Measurements from ENCODE around the gene NPM1. TPM values are rescaled to one million over a fixed set of nuclear protein-coding genes. Genes with fewer than 3 reads are reported as not detected.

Gene NPM1
- total RNA-seq, 2 donors from 2014 or later = 407 to 440 TPM

DNA sequence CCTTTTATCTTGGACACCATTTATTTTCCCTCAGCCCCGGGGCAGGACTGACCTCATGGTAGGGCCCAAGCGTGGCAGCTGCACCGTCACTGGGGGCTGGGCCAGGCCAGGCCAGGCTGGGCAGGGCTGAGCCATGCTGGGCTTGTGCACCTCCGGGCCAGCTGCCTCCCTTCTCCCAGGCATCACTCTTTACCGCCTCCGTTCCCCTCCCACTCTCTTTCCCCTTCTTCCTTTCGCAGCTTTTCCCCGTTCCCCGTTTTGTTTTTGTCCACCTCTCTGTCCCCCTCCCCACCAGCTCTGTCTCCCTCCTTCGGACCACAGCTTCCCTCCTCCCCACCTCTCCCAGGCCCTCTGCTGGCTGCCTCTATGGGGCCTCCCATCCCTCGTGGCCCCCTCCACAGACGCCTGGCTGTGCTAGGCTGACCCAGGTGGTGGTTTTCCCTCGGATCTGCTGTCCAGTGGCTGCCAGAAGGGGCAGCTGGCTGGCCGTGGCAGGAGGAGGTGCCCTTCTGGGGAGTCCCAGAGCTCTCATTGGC lies 49.7 kb downstream of the NPM1 start:
- DNase-seq (no peak), ATAC-seq (no peak)

DNA sequence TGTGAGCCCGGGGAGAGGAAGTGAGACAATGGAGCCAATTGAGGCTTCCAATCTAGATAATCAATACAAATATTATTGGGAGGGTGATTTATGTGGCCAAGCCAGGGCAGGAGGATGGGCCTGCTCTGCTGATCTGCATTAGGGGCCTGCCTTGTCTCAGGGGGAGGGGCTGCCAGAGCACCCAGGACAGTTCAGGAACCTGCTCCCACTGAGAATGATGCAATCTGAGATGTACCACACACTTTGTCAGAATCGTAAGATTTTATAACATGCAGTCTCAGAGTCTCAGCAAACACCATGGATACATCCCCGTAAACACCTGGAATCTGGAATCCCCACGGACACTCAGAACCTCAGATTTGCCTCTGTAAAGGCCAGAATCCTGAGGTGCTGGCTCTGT lies 51.1 kb downstream of the NPM1 start:
- no peak for DNase-seq
- intact Hi-C loops (cut with DNase I, micrococcal nuclease) = no loop called here
- no peak for ATAC-seq

More for the DNA sequence above, 49.7 kb downstream of the NPM1 start:
- intact Hi-C loops (cut with DNase I, micrococcal nuclease) = no loop called here

DNA sequence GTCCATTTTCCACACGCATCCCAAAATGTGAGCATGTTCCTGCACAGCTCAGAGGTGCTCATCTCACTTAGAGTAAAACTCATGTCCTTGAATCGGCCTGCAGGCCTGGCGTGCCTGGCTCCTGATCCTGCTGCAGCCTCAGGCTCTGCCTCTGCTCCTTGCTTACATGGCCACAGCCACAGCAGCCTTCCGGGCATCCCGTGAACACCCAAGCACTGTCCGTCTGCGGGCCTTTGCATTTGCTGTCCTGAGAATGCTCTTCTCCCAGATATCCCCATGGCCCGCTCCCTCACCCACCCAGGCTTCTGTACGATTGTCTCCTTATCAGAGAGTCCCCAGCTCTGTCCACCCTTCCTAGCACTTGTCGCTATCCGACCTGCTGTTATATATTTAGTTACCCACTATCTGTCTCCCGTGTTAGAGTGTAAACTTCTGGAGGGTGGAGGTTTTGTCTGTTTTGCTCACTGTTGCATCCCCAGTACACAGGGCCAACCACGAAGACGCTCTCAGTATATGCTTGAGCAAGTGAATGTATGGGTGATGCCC lies 53.7 kb downstream of the NPM1 start:
- ATAC-seq = no peak
- DNase-seq = no peak
- intact Hi-C loops (cut with DNase I, micrococcal nuclease) = no loop called here

DNA sequence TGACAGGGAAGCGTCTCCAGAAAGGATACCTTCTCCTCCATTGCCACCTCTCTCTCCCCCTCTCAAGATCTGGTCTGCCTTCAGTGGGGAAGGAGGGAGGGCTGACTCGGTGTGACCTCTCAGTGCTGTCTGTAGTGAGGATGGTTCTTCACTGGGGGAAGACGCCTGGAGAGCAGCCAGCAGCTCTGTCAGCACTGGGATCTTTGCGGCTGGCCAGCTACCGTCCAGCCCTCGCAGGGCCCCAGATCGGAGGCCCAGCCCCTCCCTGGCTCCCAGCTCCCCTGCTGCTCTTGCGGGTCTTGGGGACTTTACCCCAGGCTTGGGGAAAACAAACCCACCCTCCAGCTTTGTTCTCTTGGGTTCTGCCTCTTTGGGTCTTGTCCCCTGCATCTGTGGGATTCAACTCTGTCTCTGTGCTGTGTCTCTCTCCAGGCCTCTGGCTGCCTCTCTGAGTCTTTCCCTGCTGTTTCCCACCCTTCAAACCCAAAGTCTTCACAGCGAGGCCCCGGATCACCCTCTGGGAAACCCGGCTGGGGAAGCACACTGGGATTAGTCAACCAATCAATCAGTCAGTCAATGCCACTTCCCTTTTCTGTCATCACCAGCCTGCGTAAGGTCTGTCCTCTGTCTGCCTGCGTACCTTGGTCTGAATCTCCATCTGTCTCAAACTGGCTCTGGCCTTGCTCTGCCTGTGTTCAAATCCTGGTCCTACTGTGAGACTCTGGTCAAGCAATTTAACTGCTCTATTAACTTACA lies 54.8 kb downstream of the NPM1 start:
- no peak for DNase-seq
- ATAC-seq = no peak
- intact Hi-C loops (cut with DNase I, micrococcal nuclease) = no loop called here

DNA sequence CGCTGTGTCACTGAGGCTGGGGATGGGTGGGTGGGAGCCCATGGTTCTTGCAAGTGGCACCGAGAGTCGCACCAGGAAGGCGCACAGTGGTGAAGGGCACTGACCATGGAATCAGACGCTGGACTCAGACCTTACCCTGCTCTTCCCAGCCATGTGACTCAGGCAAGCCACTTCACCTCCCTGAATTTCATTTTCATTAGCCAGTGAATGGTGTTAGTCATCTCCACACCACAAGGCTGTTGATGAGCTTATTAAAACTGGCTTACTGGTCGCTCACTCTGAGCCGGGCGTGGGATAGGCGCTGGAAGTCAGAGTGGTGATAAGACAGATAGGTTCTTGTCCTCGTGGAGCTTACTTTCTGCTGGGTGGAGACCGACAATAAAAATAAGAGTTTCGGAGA lies 56.9 kb downstream of the NPM1 start:
- no peak for ATAC-seq
- no peak for DNase-seq
- intact Hi-C loops (cut with DNase I, micrococcal nuclease) = no loop called here

DNA sequence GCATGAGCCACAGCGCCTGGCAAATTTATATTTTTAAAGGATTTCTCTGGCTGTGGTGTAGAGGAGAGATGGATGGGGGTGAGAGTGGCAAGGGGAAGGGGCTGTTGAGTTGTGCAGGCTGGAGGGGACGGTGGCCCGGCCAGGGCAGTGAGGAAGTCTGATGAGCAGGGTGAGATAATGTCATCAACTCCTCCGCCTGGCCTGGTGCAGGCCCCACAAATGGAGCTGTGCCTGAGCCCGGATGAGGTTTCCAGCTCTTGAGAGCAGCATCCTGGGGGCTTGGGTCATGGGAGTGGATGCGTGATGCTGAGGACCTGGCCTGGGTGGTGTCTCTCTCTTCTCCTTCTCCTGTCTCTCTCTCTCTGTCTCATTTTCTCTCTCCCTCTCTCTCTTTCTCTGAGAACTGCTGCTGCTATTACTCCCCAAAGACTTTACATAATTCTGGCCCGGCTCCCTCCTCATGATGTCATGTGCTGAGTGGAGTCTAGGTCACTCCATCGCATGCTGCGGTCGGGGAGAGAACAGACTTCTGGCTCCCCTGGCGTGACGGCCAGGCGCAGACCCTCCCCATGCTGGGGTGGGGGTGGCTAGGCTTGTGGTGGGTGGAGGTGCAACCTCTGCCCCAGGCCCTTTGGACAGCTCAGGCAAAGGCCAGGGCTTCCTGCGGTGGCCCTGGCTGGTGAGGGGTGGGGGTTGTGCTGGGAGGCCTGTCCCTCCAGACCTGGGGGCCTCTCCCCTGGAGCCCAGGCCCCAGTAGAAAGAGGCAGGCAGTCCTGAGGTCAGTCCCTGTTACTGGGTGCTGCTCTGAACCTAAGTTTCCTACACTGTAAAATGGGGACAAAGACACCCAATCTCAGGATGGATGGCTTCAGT lies 58.2 kb downstream of the NPM1 start:
- no peak for DNase-seq
- no peak for ATAC-seq
- intact Hi-C loops (cut with DNase I, micrococcal nuclease) = no loop called here

DNA sequence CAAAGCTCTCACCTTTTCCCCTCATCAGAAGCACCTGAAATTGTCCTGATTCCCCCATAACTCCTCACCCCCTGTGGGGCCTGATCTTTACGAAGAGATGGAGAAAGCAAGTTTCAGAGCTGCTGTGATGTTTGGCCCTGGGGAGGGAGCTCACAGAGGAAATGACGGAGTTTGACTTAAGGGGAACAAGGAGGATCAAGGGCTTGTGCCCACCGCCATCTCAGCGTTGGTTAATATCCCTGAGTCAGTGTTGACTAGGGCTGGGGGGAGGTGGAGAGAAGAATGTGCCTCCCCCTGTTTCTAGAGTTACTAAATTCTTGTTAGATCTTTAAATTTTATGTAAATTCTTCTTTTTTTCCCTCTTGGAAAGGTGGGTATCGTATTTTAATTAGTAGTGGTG lies 59.6 kb downstream of the NPM1 start:
- intact Hi-C loops (cut with DNase I, micrococcal nuclease) = no loop called here
- ATAC-seq (no peak), DNase-seq (no peak)

DNA sequence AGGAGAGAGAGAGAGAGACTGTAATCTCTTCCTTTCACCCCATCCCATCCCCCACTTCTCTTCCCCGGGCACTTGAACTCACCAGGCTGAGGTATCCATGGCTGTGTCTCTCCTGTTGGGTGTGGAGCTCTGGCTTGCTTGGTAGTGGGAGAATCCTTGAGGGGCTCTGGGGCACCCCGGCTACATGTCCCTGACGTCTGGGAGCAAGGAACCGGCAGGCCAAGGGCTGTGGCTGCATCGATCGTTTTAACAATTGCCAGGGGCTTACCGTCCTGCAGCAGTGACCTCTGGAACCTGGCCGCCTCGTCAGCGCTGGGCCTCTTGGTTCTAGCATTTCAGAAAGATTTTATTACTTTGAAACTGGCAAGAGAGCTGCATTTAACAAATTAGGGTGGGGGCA lies 61.8 kb downstream of the NPM1 start:
- DNase-seq (no peak), ATAC-seq (no peak)
- intact Hi-C loops (cut with DNase I, micrococcal nuclease) = no loop called here

DNA sequence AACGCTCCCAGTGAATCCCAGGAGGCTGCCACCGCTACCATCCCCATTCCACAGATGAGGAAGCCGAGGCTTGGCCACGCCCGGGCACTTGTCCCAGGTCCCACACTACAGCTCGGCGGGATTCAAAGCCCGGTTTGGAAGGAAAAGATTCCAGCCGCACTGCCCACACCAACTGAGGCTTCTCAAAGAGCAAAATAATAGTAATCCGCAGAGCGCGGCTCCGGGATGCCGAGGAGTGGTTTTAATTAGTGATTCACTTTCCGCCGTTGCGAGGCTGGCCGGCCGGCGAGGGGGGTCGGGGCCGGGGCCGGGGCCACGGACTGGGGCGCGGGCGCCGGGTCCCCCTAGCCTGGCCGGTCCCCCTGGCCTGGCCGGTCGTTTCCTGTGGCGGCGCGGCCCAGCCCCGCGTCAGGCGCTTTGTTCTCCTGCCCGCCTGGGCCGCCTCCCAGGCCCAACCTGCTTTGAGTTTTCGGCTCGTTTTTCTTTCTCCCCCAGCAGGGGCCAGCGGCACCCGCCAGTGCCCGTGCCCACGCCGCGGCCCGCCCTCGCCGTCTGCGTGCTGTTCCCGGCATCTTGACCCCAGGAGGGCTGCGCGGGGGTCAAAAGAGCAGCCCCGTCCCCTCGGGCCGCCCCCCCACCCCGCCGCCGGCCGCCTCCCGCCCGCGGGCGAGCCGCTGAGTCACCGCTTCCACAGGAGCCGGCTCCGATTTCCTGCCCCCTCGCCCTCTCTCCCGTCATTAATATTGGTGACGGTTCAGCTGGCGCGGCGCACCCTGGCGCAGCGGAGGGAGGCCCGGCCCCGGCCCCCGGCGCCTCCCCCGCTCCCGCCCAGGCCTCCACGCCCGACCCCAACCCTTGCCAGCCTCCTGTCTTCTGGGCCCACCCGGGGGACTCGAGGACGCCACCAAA lies 63.0 kb downstream of the NPM1 start:
- ATAC-seq (peak; percentile 33), DNase-seq (peak; percentile 37 to 40)
- intact Hi-C loops (cut with DNase I, micrococcal nuclease) = no loop called here

DNA sequence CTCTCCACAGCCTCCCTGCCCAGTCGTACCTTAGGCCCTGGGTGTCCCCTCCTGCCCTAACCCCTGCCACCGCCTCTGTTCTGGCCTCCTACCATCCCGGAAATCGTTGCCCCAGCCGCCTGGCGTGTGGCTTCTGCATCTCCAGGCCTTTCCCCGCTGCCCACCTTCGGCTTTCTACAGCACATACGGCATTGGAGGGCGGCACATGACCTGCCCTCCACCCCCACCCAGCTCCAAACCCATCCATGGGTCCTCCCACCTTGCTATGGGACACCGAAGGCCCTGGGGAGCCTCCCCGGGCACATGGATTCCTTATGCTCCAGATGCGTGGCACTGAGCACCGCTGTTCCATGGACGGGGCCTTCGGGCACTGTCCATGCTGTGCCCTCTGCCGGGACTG lies 63.8 kb downstream of the NPM1 start:
- intact Hi-C loops (cut with DNase I, micrococcal nuclease) = no loop called here
- DNase-seq (no peak), ATAC-seq (no peak)

DNA sequence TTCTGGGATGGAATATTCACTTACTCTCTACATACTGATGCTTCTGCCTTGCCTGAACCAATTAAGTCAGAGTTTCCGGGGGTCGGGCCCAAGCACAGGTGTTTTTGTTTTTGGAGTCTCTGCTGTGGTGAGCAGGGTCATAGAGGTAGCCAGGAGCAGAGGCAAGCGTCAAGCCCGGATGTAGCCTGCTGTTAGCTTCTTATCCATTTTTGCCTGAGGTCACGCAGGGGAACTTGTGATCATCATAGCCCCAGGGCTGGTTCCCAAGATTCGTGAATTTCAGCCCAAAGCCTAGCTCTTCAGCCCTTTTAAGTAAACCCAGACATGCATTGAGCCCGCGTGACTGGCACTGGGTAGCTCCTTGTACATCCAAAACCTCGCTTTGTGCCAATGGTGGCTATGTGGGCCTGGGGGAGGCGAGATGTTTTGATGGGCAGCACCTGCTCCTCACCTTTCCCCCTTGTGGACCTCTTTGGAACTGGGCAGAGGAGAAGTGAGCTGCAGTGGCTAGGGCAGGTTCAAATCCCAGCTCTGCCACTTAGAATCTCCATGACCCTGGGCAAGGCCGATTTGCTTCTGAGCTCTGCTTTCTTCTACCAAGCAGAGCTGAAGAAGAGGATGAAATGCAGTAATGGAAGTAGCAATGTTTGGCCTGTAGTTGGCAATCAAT lies 65.5 kb downstream of the NPM1 start:
- no peak for DNase-seq
- intact Hi-C loops (cut with DNase I, micrococcal nuclease) = no loop called here
- no peak for ATAC-seq

DNA sequence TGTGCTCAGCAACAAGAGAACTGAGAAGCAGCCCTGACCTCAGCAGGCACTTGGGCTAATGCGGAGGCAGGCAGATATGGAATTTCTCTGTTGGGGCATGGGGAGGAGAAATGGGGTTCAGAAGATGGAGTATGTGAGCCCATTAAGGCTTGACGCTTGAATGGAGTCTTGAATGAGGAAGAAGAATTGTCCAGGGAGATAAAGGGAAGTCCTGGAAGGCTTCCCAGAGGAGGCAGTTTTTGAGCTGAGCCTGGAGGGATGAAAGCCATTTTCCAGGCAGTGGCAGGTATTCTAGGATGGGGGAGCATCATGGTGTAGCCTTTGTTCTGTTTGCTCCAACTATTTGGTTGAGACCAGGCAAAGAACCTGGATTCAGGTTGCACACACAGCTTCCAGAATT lies 66.3 kb downstream of the NPM1 start:
- intact Hi-C loops (cut with DNase I, micrococcal nuclease) = no loop called here
- DNase-seq (no peak), ATAC-seq (no peak)

DNA sequence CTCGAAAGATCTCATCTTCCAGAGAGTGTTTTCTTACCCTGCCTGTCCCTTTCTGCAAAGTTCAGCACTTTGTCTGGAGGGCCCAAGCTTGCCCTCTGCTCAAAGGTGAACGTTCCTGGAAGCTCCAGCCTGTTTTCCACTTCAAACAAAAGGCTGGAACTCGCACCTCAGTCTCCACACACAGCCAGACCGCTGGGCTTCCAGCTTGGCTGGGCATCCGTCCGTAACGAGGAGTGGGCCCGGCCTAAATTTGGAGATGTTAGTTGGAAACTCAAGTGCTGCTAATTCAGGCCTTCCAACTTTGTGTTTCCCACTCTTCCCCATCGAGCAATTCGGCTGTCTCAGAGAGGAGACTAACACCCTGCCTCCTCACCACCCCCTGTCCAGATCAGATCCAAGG lies 66.9 kb downstream of the NPM1 start:
- DNase-seq (no peak), ATAC-seq (no peak)
- intact Hi-C loops (cut with DNase I, micrococcal nuclease) = no loop called here

DNA sequence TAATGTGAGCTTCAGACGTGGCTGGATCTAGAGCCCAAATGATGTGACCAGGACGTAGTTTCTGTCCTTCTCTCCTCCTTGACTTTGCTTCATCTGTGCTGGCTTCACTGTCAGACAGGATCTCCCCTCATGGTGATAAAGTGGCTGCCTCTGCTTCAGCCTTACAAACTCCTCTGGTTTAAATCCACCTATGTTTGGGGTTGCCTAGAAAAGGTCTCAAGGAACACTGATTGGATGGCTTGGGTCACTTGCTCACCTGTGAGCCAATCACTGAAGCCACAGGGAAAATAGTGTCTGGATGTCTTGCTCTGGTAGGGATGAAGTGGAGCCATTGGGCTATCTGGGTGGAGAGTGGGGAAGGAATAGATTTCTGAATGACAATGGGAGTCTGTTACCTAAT lies 67.9 kb downstream of the NPM1 start:
- intact Hi-C loops (cut with DNase I, micrococcal nuclease) = no loop called here
- DNase-seq (no peak), ATAC-seq (no peak)

DNA sequence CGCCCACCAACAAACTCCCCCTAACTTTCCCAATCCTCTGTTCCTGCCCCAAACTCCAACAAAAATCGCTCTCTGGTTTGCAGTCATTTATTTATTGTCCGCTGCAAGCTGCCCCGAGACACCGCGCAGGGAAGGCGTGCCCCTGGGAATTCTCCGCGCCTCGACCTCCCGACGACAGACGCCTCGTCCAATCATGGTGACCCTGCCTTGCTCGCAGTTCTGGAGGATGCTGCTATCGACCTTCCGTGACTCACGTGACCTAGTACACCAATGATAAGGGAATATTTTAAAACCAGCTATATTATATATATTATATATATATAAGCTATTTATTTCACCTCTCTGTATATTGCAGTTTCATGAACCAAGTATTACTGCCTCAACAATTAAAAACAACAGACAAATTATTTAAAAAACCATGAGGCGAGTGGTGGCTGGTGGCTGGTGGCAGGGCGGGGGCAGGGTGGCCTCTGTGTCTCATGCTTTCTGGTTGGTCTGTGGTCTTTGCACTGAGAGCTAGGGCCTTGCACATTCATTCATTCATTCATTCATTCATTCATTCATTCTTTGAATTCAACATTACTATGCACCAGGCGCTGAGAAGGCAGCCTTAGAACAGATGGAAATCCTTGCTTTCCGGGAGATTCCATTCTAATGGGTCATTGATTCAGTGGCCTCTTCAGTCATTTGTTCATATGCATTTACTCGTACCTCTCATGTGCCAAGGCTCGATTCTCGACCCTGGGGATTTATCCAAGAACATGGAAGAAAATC lies 69.7 kb downstream of the NPM1 start:
- intact Hi-C loops (cut with DNase I, micrococcal nuclease) = no loop called here
- ATAC-seq = no peak
- no peak for DNase-seq

DNA sequence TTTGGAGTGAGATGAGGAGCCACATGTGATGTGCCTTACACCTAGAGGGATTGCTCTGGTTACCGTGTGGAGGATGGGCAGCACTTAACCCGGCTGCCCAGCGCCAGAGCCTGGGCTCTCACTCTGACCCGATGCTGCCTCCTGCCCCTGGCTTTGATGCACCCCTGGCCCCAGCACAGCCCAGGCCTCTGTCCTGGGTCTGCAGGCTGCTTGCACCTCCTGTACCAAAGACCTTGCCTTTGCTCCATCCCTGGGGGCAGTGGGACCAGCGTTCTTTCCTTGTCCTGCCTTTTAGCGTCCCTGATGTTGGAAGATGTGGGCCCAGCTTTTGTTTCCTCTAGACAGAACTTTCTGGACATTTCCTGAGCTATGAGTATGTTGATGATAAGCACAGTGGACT lies 72.2 kb downstream of the NPM1 start:
- ATAC-seq (no peak), DNase-seq (no peak)
- intact Hi-C loops (cut with DNase I, micrococcal nuclease) = no loop called here
